OCI-LY1 (cell line): ENCODE results near the gene AMT.

Source experiments
- H2AFZ ChIP-seq: fragments of 200-600 bp; sonication (generic), shearing (Covaris generic); 2 replicates; pipeline ENCODE4 v1.6.0; 2014; ENCODE audit warnings: antibody characterized with exemption, mild to moderate bottlenecking, low read length
- H3F3A ChIP-seq: fragments of 200-600 bp; sonication (generic), shearing (Covaris generic); 2 replicates; pipeline ENCODE4 v1.6.0; 2014; ENCODE audit warnings: mild to moderate bottlenecking, antibody characterized with exemption, low read length, moderate library complexity; ENCODE audit not compliant: insufficient read depth
- H3K27ac ChIP-seq: fragments of 200-600 bp; sonication (generic); 2 replicates; pipeline ENCODE4 v1.5.1; 2014; ENCODE audit warnings: low read length, mixed run types, mild to moderate bottlenecking, low read depth; ENCODE audit not compliant: poor library complexity, severe bottlenecking
- H3K27me3 ChIP-seq: fragments of 200-600 bp; sonication (generic); 2 replicates; pipeline ENCODE4 v1.6.0; 2014; ENCODE audit warnings: antibody characterized with exemption, mild to moderate bottlenecking, low read length, moderate library complexity; ENCODE audit not compliant: insufficient read depth
- H3K36me3 ChIP-seq: fragments of 200-600 bp; sonication (generic); 2 replicates; pipeline ENCODE4 v1.6.1; 2014; ENCODE audit warnings: mild to moderate bottlenecking, antibody characterized with exemption, low read length, moderate library complexity, mixed read lengths; ENCODE audit not compliant: insufficient read depth
- H3K4me1 ChIP-seq: fragments of 200-600 bp; sonication (generic); 2 replicates; pipeline ENCODE4 v1.5.1; 2014; ENCODE audit warnings: mild to moderate bottlenecking, low read length, moderate library complexity; ENCODE audit not compliant: insufficient read depth, severe bottlenecking
- H3K4me2 ChIP-seq: fragments of 200-600 bp; sonication (generic), shearing (Covaris generic); 2 replicates; pipeline ENCODE4 v1.6.1; 2014; ENCODE audit warnings: low read length
- H3K4me3 ChIP-seq: fragments of 200-600 bp; sonication (generic); 2 replicates; pipeline ENCODE4 v1.5.1; 2014; ENCODE audit warnings: low read length, low read depth, mild to moderate bottlenecking, mixed read lengths; ENCODE audit not compliant: poor library complexity, severe bottlenecking
- H3K79me2 ChIP-seq: fragments of 200-600 bp; shearing (Covaris generic); 2 replicates; pipeline ENCODE4 v1.6.1; 2016; ENCODE audit warnings: mixed run types, low read length, mixed read lengths; ENCODE audit not compliant: insufficient read depth
- H3K9ac ChIP-seq: fragments of 200-600 bp; sonication (generic), shearing (Covaris generic); 2 replicates; pipeline ENCODE4 v1.6.1; 2014; ENCODE audit warnings: mild to moderate bottlenecking, low read length, mixed read lengths
- H3K9me2 ChIP-seq: fragments of 200-600 bp; sonication (generic), shearing (Covaris generic); 2 replicates; pipeline ENCODE4 v1.6.1; 2014; ENCODE audit warnings: low read depth, mild to moderate bottlenecking, low read length, mixed read lengths
- H3K9me3 ChIP-seq: fragments of 200-600 bp; shearing (Covaris generic); 2 replicates; pipeline ENCODE4 v1.6.1; 2014; ENCODE audit warnings: low read length, mixed read lengths
- H4K20me1 ChIP-seq: fragments of 200-600 bp; sonication (generic), shearing (Covaris generic); 2 replicates; pipeline ENCODE4 v1.6.0; 2016; ENCODE audit warnings: mild to moderate bottlenecking, low read length; ENCODE audit not compliant: insufficient read depth
- CTCF ChIP-seq: fragments of 200-600 bp; sonication (generic), shearing (Covaris generic); IDR thresholded peaks from 2 replicates; pipeline ENCODE4 v1.5.1; 2017; ENCODE audit warnings: mild to moderate bottlenecking, antibody characterized with exemption, low read length, moderate library complexity, mixed read lengths
- EZH2 ChIP-seq: fragments of 200-600 bp; sonication (generic), shearing (Covaris generic); IDR thresholded peaks from 2 replicates; pipeline ENCODE4 v1.8.0; 2017; ENCODE audit warnings: borderline replicate concordance, mixed run types, mild to moderate bottlenecking, antibody characterized with exemption, low read length, moderate library complexity, mixed read lengths

The AMT gene

GRCh38 chr3:49416867-49417266 is 5.4 kb downstream of the AMT start:
- Histone ChIP-seq H3K27me3 (no peaks in the 10 kb centered on the region), H3K9ac (no peak overlapping the region), H2AFZ (no peak overlapping the region), H3K9me3 (no peaks in the 10 kb centered on the region), H3K36me3 (peaks cover 27% of the 10 kb centered on the region; the same call in 1 of the 2 replicates), H4K20me1 (no peaks in the 10 kb centered on the region), H3K27ac (peak overlapping the region; percentile 74), H3K4me2 (no peak overlapping the region), H3F3A (no peaks in the 10 kb centered on the region), H3K4me1 (peaks cover 32% of the 10 kb centered on the region), H3K4me3 (no peak overlapping the region), H3K79me2 (peaks cover 13% of the 10 kb centered on the region), H3K9me2 (no peaks in the 10 kb centered on the region)
- no peak for TF ChIP-seq EZH2
- TF ChIP-seq CTCF: no peak

- no peak for TF ChIP-seq CTCF
- TF ChIP-seq EZH2: no peak
- Histone ChIP-seq H4K20me1 (no peaks in the 10 kb centered on the region), H3K79me2 (peaks cover 16% of the 10 kb centered on the region), H3K4me3 (no peak overlapping the region), H2AFZ (no peak overlapping the region), H3K9ac (no peak overlapping the region; the same call in 1 of the 2 replicates), H3K36me3 (peaks cover 27% of the 10 kb centered on the region; the same call in 1 of the 2 replicates), H3K4me1 (peaks cover 30% of the 10 kb centered on the region), H3K27me3 (no peaks in the 10 kb centered on the region), H3K9me3 (no peaks in the 10 kb centered on the region), H3K4me2 (no peak overlapping the region), H3K27ac (peak overlapping the region; percentile 74), H3K9me2 (no peaks in the 10 kb centered on the region), H3F3A (no peaks in the 10 kb centered on the region)
Measured at GRCh38 chr3:49415931-49416601, 6.2 kb downstream of the AMT start.

- Histone ChIP-seq H3K27ac (no peak overlapping the region), H3K9me3 (no peaks in the 10 kb centered on the region), H3F3A (no peaks in the 10 kb centered on the region), H4K20me1 (no peaks in the 10 kb centered on the region), H3K4me1 (peaks cover 39% of the 10 kb centered on the region), H3K79me2 (peaks cover 29% of the 10 kb centered on the region), H3K4me2 (no peak overlapping the region), H3K4me3 (no peak overlapping the region), H3K27me3 (no peaks in the 10 kb centered on the region), H3K36me3 (peaks cover 35% of the 10 kb centered on the region; the same call in 1 of the 2 replicates), H3K9ac (no peak overlapping the region), H2AFZ (no peak overlapping the region), H3K9me2 (no peaks in the 10 kb centered on the region)
- TF ChIP-seq CTCF: no peak
- no peak for TF ChIP-seq EZH2
Measured at GRCh38 chr3:49414753-49415152, 7.5 kb downstream of the AMT start.
